Smooth muscle cell of the brain vasculature (primary cell): ENCODE results near the gene APOC4.

Experiments used
- DNase-seq: peaks from one replicate; pipeline ENCODE4 v3.0.0-alpha.2; 2012; ENCODE audit warnings: low read depth, low spot score

APOC4 gene

GRCh38 chr19:44993526-44993925 lies 51.5 kb downstream of the APOC4 start:
- no peak for DNase-seq

- DNase-seq = no peak
Measured at GRCh38 chr19:44993926-44994537, 52.0 kb downstream of the APOC4 start.
